Loucy (cell line): ENCODE data around the gene PCDHA12.
"Not testable (repeated sequence)": the region's sequence is repeated elsewhere in the genome, so short reads cannot be mapped to it uniquely, and the experiment has no call there.

Experiments used
- EZH2phosphoT487 ChIP-seq: fragments of 200-600 bp; IDR thresholded peaks from 2 replicates; pipeline ENCODE4 v1.6.1; 2018; ENCODE audit warnings: antibody characterized with exemption, mild to moderate bottlenecking, moderate library complexity, borderline replicate concordance
- TF ChIP-seq, protein P1 (sequence below): fragments of 200-600 bp; sonication (generic); conservative IDR thresholded peaks from 2 replicates; pipeline ENCODE4 v1.5.1; 2014; ENCODE audit warnings: mild to moderate bottlenecking, antibody characterized with exemption, low read length

DNA sequence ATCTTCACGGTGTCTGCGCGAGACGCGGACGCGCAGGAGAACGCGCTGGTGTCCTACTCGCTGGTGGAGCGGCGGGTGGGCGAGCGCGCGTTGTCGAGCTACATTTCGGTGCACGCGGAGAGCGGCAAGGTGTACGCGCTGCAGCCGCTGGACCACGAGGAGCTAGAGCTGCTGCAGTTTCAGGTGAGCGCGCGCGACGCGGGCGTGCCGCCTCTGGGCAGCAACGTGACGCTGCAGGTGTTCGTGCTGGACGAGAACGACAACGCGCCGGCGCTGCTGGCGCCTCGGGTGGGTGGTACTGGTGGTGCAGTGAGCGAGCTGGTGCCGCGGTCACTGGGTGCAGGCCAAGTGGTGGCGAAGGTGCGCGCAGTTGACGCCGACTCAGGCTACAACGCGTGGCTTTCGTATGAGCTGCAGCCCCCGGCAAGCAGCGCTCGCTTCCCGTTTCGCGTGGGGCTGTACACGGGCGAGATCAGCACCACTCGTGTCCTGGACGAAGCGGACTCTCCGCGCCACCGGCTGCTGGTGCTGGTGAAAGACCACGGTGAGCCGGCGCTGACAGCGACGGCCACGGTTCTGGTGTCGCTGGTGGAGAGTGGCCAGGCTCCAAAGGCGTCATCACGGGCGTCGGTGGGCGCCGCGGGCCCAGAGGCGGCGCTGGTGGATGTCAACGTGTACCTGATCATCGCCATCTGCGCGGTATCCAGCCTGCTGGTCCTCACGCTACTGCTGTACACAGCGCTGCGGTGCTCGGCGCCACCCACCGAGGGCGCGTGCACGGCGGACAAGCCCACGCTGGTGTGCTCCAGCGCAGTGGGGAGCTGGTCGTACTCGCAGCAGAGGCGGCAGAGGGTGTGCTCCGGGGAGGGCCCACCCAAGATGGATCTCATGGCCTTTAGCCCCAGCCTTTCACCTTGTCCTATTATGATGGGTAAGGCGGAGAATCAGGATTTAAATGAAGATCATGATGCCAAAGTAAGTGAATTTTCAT is 45.3 kb upstream of the PCDHA12 start:
- TF ChIP-seq, protein P1, sequence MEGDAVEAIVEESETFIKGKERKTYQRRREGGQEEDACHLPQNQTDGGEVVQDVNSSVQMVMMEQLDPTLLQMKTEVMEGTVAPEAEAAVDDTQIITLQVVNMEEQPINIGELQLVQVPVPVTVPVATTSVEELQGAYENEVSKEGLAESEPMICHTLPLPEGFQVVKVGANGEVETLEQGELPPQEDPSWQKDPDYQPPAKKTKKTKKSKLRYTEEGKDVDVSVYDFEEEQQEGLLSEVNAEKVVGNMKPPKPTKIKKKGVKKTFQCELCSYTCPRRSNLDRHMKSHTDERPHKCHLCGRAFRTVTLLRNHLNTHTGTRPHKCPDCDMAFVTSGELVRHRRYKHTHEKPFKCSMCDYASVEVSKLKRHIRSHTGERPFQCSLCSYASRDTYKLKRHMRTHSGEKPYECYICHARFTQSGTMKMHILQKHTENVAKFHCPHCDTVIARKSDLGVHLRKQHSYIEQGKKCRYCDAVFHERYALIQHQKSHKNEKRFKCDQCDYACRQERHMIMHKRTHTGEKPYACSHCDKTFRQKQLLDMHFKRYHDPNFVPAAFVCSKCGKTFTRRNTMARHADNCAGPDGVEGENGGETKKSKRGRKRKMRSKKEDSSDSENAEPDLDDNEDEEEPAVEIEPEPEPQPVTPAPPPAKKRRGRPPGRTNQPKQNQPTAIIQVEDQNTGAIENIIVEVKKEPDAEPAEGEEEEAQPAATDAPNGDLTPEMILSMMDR = not testable (repeated sequence)
- not testable (repeated sequence) for TF ChIP-seq EZH2phosphoT487
